ENCODE measurements around the gene IL17REL.

The IL17REL gene

DNA sequence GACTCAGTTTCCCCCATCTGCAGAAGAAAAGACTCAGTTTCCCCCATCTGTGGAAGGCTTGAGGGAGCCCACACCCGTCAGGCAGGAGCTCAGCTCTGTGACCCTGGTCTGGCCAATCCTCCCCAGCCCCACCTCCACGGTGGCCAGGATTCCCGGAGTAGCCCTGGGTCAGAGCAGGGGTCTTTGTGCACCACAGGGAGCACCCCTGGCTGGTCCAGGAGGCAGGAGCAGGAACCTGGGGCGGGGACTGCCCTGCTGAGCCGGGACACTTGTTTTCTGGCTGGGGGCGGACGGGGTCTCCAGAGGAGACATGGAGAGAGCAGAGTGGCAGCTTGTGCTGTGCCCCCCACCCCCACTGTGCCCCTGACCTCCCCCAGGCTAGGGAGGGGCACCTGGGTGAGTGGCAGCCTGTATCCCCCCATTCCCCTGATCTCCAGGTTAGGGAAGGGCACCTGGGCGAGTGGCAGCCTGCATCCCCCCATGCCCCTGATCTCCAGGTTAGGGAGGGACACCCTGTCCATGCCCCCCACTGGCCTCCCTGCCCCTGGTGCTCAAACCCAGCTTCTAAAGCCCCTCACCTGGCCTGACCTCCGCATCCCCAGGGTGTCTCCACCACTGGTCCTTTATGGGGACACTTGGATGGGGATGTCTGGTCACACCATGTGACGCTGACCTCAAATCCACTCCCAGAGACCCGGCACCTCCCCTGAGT, 18.8 kb downstream of the IL17REL start:
- no peak overlapping the region for H2BK5ac ChIP-seq (ENCODE audit: low read length)
- no peaks in the 10 kb centered on the region for H3K79me1 ChIP-seq (ENCODE audit: low read depth, low read length)
- no peak overlapping the region for H2AFZ ChIP-seq (ENCODE audit: low read length)
- H3K4me3 ChIP-seq (ENCODE audit: low read length in 2 of 2), result no peak overlapping the region
- H2BK12ac ChIP-seq (ENCODE audit: low read length), result no peak overlapping the region
- no peak for DNase-seq (ENCODE audit: low spot score)
- peaks cover 0 to 10% (median 3%) of the 10 kb centered on the region in 3 experiments for H3K27me3 ChIP-seq (ENCODE audit: control insufficient read depth in 3 of 3, insufficient read depth in 3 of 3, low read depth in 1 of 3, low read length in 3 of 3)
- no peak overlapping the region for H4K91ac ChIP-seq (ENCODE audit: low read depth, low read length, poor library complexity)
- H3K36me3 ChIP-seq (replicated peaks in 1 of 2; ENCODE audit: control insufficient read depth in 2 of 2, insufficient read depth in 2 of 2, low read length in 2 of 2), result no peaks in the 10 kb centered on the region
- H3K4me2 ChIP-seq (ENCODE audit: insufficient read depth, low read length, poor library complexity, severe bottlenecking), result no peak overlapping the region
- WGBS, 2 donors (ENCODE audit: extremely low coverage in 2 of 2, insufficient read length in 2 of 2, insufficient replicate concordance in 1 of 2), result no CpG with 5 or more reads among the region's 11 CpGs
- H3K23ac ChIP-seq (ENCODE audit: low read depth, low read length, poor library complexity), result peak overlapping the region; percentile 55
- H4K8ac ChIP-seq (ENCODE audit: low read depth, low read length), result peak overlapping the region; percentile 23
- no peak overlapping the region for H2BK120ac ChIP-seq (ENCODE audit: low read depth, low read length)
- peaks cover 4 to 9% of the 10 kb centered on the region in 2 donors for H3K9me3 ChIP-seq (replicated peaks in 1 of 2; ENCODE audit: control insufficient read depth in 2 of 2, insufficient read depth in 1 of 2, low read depth in 1 of 2, low read length in 2 of 2)
- H3K18ac ChIP-seq (ENCODE audit: low read length), result peak overlapping the region; percentile 91
- H3K14ac ChIP-seq (ENCODE audit: low read length), result no peak overlapping the region
- peak overlapping the region; percentile 23 for H3K4ac ChIP-seq (ENCODE audit: low read length)
- H3K4me1 ChIP-seq (ENCODE audit: control insufficient read depth in 2 of 2, insufficient read depth in 1 of 2, low read depth in 1 of 2, low read length in 2 of 2), result peaks cover 0 to 5% of the 10 kb centered on the region in 2 donors
- H2BK15ac ChIP-seq (ENCODE audit: low read length), result peak overlapping the region; percentile 30
- H3K27ac ChIP-seq (replicated peaks; ENCODE audit: low read length), result no peak overlapping the region
- peak overlapping the region; percentile 68 for H2AK5ac ChIP-seq (ENCODE audit: low read depth, low read length)
- H3K9ac ChIP-seq (ENCODE audit: low read depth, low read length, poor library complexity), result peak overlapping the region; percentile 50

DNA sequence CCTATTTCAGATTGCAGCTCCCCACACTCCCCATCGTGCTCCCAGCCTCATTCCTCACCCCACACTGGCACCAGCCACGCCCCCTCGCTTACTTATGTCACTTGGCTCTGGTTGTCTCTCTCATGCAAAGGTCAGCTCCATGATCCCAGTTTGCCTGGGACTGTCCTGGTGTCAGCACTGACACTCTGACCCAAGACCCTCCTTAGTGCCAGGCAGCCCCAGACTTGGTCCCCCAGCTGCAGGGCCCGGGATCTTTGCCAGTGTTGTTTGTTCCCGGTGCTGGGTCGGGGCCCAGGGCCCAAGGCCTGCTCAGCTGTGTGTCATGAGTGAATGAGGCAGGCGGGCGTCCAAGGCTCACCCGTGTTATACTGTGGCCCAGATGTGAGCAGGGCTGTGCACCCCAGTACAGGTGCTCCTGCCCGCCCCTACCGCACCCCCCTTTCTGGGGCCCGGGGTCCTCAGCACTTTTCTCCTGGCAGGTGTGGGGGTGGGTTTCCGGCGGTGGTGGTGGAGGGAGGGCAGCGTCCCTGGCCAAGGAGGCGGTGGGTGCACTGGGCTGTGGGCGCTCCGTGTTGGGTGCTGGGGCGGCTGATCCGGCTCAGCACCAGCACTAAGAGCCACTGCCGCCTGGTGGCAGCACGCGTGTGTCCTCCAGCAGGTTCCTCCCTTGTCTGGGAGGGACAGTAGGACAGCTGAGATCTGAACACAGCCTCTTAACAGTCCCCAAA, 19.5 kb downstream of the IL17REL start:
- H3K27ac ChIP-seq (replicated peaks; ENCODE audit: low read length), result no peak overlapping the region
- H3K14ac ChIP-seq (ENCODE audit: low read length), result no peak overlapping the region
- no peak overlapping the region for H2AFZ ChIP-seq (ENCODE audit: low read length)
- no peak for DNase-seq (ENCODE audit: low spot score)
- H3K23ac ChIP-seq (ENCODE audit: low read depth, low read length, poor library complexity), result peak overlapping the region; percentile 5
- no peaks in the 10 kb centered on the region for H3K36me3 ChIP-seq (replicated peaks in 1 of 2; ENCODE audit: control insufficient read depth in 2 of 2, insufficient read depth in 2 of 2, low read length in 2 of 2)
- H3K18ac ChIP-seq (ENCODE audit: low read length), result peak overlapping the region; percentile 91
- H4K91ac ChIP-seq (ENCODE audit: low read depth, low read length, poor library complexity), result no peak overlapping the region
- no peak overlapping the region for H2BK120ac ChIP-seq (ENCODE audit: low read depth, low read length)
- peaks cover 4 to 9% of the 10 kb centered on the region in 2 donors for H3K9me3 ChIP-seq (replicated peaks in 1 of 2; ENCODE audit: control insufficient read depth in 2 of 2, insufficient read depth in 1 of 2, low read depth in 1 of 2, low read length in 2 of 2)
- no peak overlapping the region for H4K8ac ChIP-seq (ENCODE audit: low read depth, low read length)
- H3K4me2 ChIP-seq (ENCODE audit: insufficient read depth, low read length, poor library complexity, severe bottlenecking), result no peak overlapping the region
- H2BK12ac ChIP-seq (ENCODE audit: low read length), result no peak overlapping the region
- no peak overlapping the region for H2AK5ac ChIP-seq (ENCODE audit: low read depth, low read length)
- H3K4me3 ChIP-seq (ENCODE audit: low read length in 2 of 2), result no peak overlapping the region
- peaks cover 0 to 2% (median 0%) of the 10 kb centered on the region in 3 experiments for H3K27me3 ChIP-seq (ENCODE audit: control insufficient read depth in 3 of 3, insufficient read depth in 3 of 3, low read depth in 1 of 3, low read length in 3 of 3)
- H3K79me1 ChIP-seq (ENCODE audit: low read depth, low read length), result no peaks in the 10 kb centered on the region
- WGBS, 2 donors (ENCODE audit: extremely low coverage in 2 of 2, insufficient read length in 2 of 2, insufficient replicate concordance in 1 of 2), result no CpG with 5 or more reads among the region's 23 CpGs
- H2BK5ac ChIP-seq (ENCODE audit: low read length), result no peak overlapping the region
- H2BK15ac ChIP-seq (ENCODE audit: low read length), result no peak overlapping the region
- H3K4me1 ChIP-seq (ENCODE audit: control insufficient read depth in 2 of 2, insufficient read depth in 1 of 2, low read depth in 1 of 2, low read length in 2 of 2), result peaks cover 0 to 2% of the 10 kb centered on the region in 2 donors
- no peak overlapping the region for H3K9ac ChIP-seq (ENCODE audit: low read depth, low read length, poor library complexity)
- H3K4ac ChIP-seq (ENCODE audit: low read length), result peak overlapping the region; percentile 23

DNA sequence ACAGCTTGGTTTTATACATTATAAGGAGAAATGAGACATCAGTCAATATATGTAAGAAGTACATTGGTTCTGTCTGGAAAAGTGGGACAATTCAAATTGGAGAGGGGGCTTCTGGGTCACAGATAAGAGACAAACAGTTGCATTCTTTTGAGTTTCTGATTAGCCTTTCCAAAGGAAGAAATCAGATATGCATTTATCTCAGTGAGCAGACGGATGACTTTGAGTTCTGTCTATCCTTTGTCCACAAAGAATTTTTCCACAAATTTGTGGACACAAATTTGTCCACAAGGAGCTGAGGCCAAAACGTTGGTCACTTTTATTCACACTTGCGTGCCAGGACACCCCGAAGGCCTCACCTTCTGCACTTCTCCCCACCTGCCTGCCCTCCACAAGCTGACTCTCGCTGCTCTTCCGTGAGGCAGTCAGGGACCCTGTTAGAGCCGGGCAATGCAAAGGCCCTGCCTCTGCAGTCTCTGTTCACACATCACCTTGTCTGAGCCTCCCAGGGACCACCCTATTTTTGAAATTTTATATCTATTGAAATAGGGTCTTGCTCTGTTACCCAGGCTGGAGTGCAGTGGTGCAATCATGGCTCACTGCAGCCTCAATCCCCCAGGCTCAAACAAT, 20.5 kb downstream of the IL17REL start:
- Histone ChIP-seq H3K14ac (ENCODE audit: low read length) (no peak overlapping the region), H3K27ac (replicated peaks; ENCODE audit: low read length) (no peak overlapping the region), H3K4me1 (ENCODE audit: control insufficient read depth in 2 of 2, insufficient read depth in 1 of 2, low read depth in 1 of 2, low read length in 2 of 2) (peaks cover 0 to 2% of the 10 kb centered on the region in 2 donors), H3K4me3 (ENCODE audit: low read length in 2 of 2) (no peak overlapping the region), H3K79me1 (ENCODE audit: low read depth, low read length) (no peaks in the 10 kb centered on the region), H2AFZ (ENCODE audit: low read length) (no peak overlapping the region), H3K23ac (ENCODE audit: low read depth, low read length, poor library complexity) (no peak overlapping the region), H3K4me2 (ENCODE audit: insufficient read depth, low read length, poor library complexity, severe bottlenecking) (no peak overlapping the region), H2BK120ac (ENCODE audit: low read depth, low read length) (no peak overlapping the region), H3K36me3 (replicated peaks in 1 of 2; ENCODE audit: control insufficient read depth in 2 of 2, insufficient read depth in 2 of 2, low read length in 2 of 2) (no peaks in the 10 kb centered on the region), H3K9me3 (replicated peaks in 1 of 2; ENCODE audit: control insufficient read depth in 2 of 2, insufficient read depth in 1 of 2, low read depth in 1 of 2, low read length in 2 of 2) (peaks cover 5 to 9% of the 10 kb centered on the region in 2 donors), H3K4ac (ENCODE audit: low read length) (no peak overlapping the region), H4K8ac (ENCODE audit: low read depth, low read length) (no peak overlapping the region), H3K27me3 (ENCODE audit: control insufficient read depth in 3 of 3, insufficient read depth in 3 of 3, low read depth in 1 of 3, low read length in 3 of 3) (no peaks in the 10 kb centered on the region), H4K91ac (ENCODE audit: low read depth, low read length, poor library complexity) (no peak overlapping the region), H2AK5ac (ENCODE audit: low read depth, low read length) (no peak overlapping the region), H2BK15ac (ENCODE audit: low read length) (no peak overlapping the region), H3K9ac (ENCODE audit: low read depth, low read length, poor library complexity) (no peak overlapping the region), H3K18ac (ENCODE audit: low read length) (no peak overlapping the region), H2BK12ac (ENCODE audit: low read length) (no peak overlapping the region), H2BK5ac (ENCODE audit: low read length) (no peak overlapping the region)
- no peak for DNase-seq (ENCODE audit: low spot score)
- no CpG with 5 or more reads among the region's 7 CpGs for WGBS, 2 donors (ENCODE audit: extremely low coverage in 2 of 2, insufficient read length in 2 of 2, insufficient replicate concordance in 1 of 2)

GRCh38 chr22:49991167-49991566, 21.4 kb downstream of the IL17REL start:
- no peaks in the 10 kb centered on the region for H3K36me3 ChIP-seq (replicated peaks in 1 of 2; ENCODE audit: control insufficient read depth in 2 of 2, insufficient read depth in 2 of 2, low read length in 2 of 2)

More at GRCh38 chr22:49991167-49991566, 21.4 kb downstream of the IL17REL start:
- H2BK12ac ChIP-seq (ENCODE audit: low read length), result no peak overlapping the region
- peaks cover 0 to 2% of the 10 kb centered on the region in 2 donors for H3K4me1 ChIP-seq (ENCODE audit: control insufficient read depth in 2 of 2, insufficient read depth in 1 of 2, low read depth in 1 of 2, low read length in 2 of 2)
- H2BK5ac ChIP-seq (ENCODE audit: low read length), result no peak overlapping the region
- no peak overlapping the region for H3K23ac ChIP-seq (ENCODE audit: low read depth, low read length, poor library complexity)
- no peaks in the 10 kb centered on the region for H3K79me1 ChIP-seq (ENCODE audit: low read depth, low read length)
- H3K14ac ChIP-seq (ENCODE audit: low read length), result no peak overlapping the region
- no peak overlapping the region for H3K18ac ChIP-seq (ENCODE audit: low read length)
- H3K4ac ChIP-seq (ENCODE audit: low read length), result no peak overlapping the region
- H3K9me3 ChIP-seq (replicated peaks in 1 of 2; ENCODE audit: control insufficient read depth in 2 of 2, insufficient read depth in 1 of 2, low read depth in 1 of 2, low read length in 2 of 2), result peaks cover 5 to 14% of the 10 kb centered on the region in 2 donors
- no peak overlapping the region for H3K4me3 ChIP-seq (ENCODE audit: low read length in 2 of 2)
- no peak overlapping the region for H3K27ac ChIP-seq (replicated peaks; ENCODE audit: low read length)
- no peak overlapping the region for H3K4me2 ChIP-seq (ENCODE audit: insufficient read depth, low read length, poor library complexity, severe bottlenecking)
- no peak overlapping the region for H3K9ac ChIP-seq (ENCODE audit: low read depth, low read length, poor library complexity)
- H3K27me3 ChIP-seq (ENCODE audit: control insufficient read depth in 3 of 3, insufficient read depth in 3 of 3, low read depth in 1 of 3, low read length in 3 of 3), result no peaks in the 10 kb centered on the region
- H4K91ac ChIP-seq (ENCODE audit: low read depth, low read length, poor library complexity), result no peak overlapping the region
- no CpG with 5 or more reads among the region's 6 CpGs for WGBS, 2 donors (ENCODE audit: extremely low coverage in 2 of 2, insufficient read length in 2 of 2, insufficient replicate concordance in 1 of 2)
- H2AFZ ChIP-seq (ENCODE audit: low read length), result no peak overlapping the region
- H2BK120ac ChIP-seq (ENCODE audit: low read depth, low read length), result no peak overlapping the region
- H4K8ac ChIP-seq (ENCODE audit: low read depth, low read length), result no peak overlapping the region
- H2BK15ac ChIP-seq (ENCODE audit: low read length), result no peak overlapping the region
- no peak overlapping the region for H2AK5ac ChIP-seq (ENCODE audit: low read depth, low read length)
- DNase-seq (ENCODE audit: low spot score), result no peak

Measured in neuronal stem cell (in vitro differentiated cells).